GM19193 (cell line): ENCODE measurements around the gene PHPT1.

ENCODE experiments used
- POLR2A ChIP-seq: IDR thresholded peaks from 4 replicates; pipeline ENCODE4 v1.6.1; 2011; ENCODE audit not compliant: insufficient read depth, insufficient read length; ENCODE audit errors: extremely low read depth

The PHPT1 gene

DNA sequence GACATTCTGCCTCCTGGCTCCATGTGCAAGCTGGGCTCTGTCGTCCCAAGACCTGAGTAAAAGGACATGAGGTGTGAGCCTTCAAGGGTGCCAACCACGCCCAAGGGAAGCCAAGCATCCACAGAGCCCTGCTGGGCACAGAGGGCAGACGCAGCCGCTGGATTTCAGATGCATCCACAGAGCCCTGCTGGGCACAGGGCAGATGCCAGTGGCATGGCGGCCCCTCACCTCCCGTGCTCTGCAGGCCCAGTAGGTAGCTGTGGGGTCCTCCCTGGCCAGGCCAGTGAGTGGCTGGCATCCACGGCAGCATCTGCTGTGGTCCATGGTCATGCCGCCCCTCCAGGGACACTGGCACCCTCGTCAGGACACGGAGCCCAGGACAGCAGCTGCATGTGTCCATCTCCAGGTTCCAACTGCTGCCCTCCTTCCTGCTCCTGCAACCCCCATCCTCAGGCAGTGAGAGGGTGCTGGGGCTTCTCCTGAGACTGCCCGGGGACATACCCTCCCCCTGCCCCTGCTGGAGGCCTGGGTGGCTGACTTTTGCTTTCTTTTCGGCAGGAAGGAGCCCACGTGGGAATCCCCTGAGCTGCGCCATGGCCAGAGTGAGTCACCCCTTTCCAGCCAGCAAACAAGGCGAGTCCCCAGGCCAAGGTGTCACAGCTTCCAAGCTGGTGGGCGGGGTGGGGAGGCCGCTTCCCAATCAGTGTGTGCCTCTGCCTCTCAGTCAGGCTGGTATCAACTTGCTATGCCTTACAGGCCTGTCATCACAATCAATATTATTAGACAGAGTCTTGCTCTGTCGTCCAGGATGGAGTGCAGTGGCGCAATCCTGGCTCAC, 33.1 kb downstream of the PHPT1 start:
- peak; percentile 52 for TF ChIP-seq POLR2A

GRCh38 chr9:136885950-136886578, 36.9 kb downstream of the PHPT1 start, which contains the start of gene TRAF2:
TRAF2 (plus strand) TSS chr9:136886516; CDS start chr9:136898741, 12,225 bp downstream.
- TF ChIP-seq POLR2A: peak; percentile 93

DNA sequence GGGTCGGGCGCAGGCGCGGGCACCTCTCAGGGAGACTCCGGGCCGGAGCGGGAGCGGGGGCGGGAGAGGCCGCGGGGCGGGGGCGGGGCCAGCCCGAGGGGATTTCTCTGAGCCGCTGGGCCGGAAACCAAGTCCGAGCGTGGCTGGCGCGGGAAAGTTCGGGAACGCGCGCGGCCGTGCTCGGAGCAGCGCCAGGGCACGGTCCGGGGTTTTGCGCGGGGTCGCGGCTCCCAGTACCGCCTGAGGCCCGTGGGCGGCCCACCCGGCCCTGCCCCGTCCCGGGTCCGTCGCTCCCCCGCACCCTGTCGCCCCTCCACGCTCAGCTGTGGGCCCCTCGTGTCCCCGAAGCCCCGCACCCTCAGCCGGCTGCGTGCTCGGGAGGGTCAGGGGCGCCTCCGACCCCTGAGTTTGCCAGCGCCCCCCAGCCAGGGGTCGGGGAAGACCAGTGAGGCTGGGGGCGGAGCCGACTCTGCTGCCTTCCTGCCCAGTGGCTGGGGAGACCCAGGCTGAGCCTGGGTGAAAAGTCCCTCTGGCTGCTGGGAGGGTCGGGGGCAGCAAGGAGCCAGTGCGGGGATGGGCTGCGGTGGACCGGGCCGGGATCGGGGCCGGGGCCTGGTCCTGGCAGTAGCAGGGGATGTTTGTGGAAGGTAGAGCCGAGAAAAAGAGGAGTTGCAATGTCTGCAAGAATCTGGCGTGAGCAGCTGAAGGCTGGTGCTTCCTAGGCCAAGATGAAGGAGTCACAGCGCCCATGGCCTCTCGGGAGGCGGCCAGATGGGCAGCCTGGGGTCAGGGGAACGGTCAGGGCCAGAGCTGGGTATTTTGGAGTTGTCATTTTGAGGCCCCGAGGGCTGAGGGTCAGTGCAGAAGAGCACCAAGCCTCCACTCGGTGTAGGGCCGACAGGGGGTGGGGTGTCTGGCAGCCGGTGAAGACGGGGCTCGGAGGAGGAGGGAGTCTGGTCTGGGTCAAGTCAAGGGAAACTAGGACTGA, 37.7 kb downstream of the PHPT1 start:
- TF ChIP-seq POLR2A: peak; percentile 33

- no peak for TF ChIP-seq POLR2A
These were observed 39.2 kb downstream of the PHPT1 start for GRCh38 chr9:136888454-136888853.

DNA sequence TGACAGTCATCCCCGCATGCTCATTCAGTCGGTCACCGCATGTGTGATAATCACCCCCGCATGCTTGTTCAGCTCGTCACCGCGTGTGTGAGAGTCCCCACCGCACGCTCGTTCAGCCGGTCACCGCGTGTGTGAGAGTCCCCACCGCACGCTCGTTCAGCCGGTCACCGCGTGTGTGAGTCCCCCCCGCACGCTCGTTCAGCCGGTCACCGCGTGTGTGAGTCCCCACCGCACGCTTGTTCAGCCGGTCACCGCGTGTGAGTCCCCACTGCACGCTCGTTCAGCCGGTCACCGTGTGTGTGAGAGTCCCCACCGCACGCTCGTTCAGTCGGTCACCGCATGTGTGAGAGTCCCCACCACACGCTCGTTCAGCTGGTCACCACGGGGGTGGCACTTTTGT, 40.6 kb downstream of the PHPT1 start:
- no peak for TF ChIP-seq POLR2A

DNA sequence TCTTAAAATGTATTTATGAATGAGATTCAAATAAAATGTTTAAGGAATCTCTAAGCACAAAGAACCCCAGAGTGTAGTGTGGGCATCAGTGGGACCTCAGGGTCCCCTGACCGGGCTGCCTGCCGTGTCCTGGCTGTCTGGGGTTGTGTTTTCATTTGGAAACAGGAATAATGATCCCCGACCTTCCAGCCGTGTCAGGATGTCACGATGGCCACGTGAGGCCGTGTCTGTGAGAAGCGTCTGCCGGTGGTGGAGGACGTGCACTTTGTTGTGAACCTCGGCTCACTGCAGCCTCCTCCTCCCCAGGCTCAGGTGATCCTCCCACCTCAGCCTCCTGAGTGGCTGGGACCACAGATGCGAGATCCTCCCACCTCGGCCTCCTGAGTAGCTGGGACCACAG, 41.5 kb downstream of the PHPT1 start:
- no peak for TF ChIP-seq POLR2A

- no peak for TF ChIP-seq POLR2A
These were observed 46.8 kb downstream of the PHPT1 start for GRCh38 chr9:136896027-136896426.

- no peak for TF ChIP-seq POLR2A
These were observed 49.4 kb downstream of the PHPT1 start for GRCh38 chr9:136898483-136899100.

- no peak for TF ChIP-seq POLR2A
These were observed 50.0 kb downstream of the PHPT1 start for GRCh38 chr9:136899196-136899595.

- TF ChIP-seq POLR2A: no peak
These were observed 51.3 kb downstream of the PHPT1 start for GRCh38 chr9:136900556-136900955.
